Chondrocyte (in vitro differentiated cells): ENCODE data around the gene SEC24D. TPM values are rescaled to one million over a fixed set of nuclear protein-coding genes. Genes with fewer than 3 reads are reported as not detected.

Experiments used
- DNase-seq: peaks from one replicate; pipeline ENCODE4 v3.0.0; 2021; ENCODE audit warnings: mixed read lengths, low spot score
- H3K27ac Mint-ChIP-seq: one replicate; pipeline ENCODE4 v1.8.0; 2021; ENCODE audit warnings: mild to moderate bottlenecking, moderate library complexity, mixed read lengths; ENCODE audit not compliant: unreplicated experiment
- H3K27me3 Mint-ChIP-seq: 2 replicates; pipeline ENCODE4 v1.8.0; 2021; ENCODE audit warnings: low read depth, mixed read lengths
- H3K36me3 Mint-ChIP-seq: 2 replicates; pipeline ENCODE4 v1.8.0; 2021; ENCODE audit warnings: low read depth, mixed read lengths
- H3K4me1 Mint-ChIP-seq: 2 replicates; pipeline ENCODE4 v1.8.0; 2021; ENCODE audit warnings: low read depth, mild to moderate bottlenecking, mixed read lengths
- H3K4me3 Mint-ChIP-seq: one replicate; pipeline ENCODE4 v1.8.0; 2021; ENCODE audit warnings: mild to moderate bottlenecking, moderate library complexity, mixed read lengths; ENCODE audit not compliant: unreplicated experiment
- H3K9me3 Mint-ChIP-seq: 2 replicates; pipeline ENCODE4 v1.8.0; 2021; ENCODE audit warnings: low read depth, mixed read lengths
- CTCF ChIP-seq: fragments of 200-600 bp; sonication (generic); IDR thresholded peaks from 2 replicates; pipeline ENCODE4 v1.5.0; 2021; ENCODE audit warnings: antibody characterized with exemption, mild to moderate bottlenecking, moderate library complexity
- total RNA-seq: library from RNA; stranded (reverse); gene quantifications from 3 replicates; pipeline ENCODE4 v1.2.1, GENCODE V29; 2021

The SEC24D gene
- total RNA-seq, 1 donor from 2014 or later = 204 TPM

- no peak for DNase-seq
- peak overlapping the region; percentile 70 for H3K27ac Mint-ChIP-seq
- peaks cover 48% of the 10 kb centered on the region for H3K36me3 Mint-ChIP-seq
- peaks cover 15% of the 10 kb centered on the region for H3K4me1 Mint-ChIP-seq
- no peak overlapping the region for H3K4me3 Mint-ChIP-seq
- TF ChIP-seq CTCF = no peak
- no peaks in the 10 kb centered on the region for H3K9me3 Mint-ChIP-seq
- H3K27me3 Mint-ChIP-seq = no peaks in the 10 kb centered on the region
Observed at GRCh38 chr4:118743867-118744266, 92.1 kb downstream of the SEC24D start.

- H3K4me1 Mint-ChIP-seq = peaks cover 24% of the 10 kb centered on the region
- no peak overlapping the region for H3K27ac Mint-ChIP-seq
- H3K9me3 Mint-ChIP-seq = no peaks in the 10 kb centered on the region
- no peak for DNase-seq
- H3K4me3 Mint-ChIP-seq = no peak overlapping the region
- peaks cover 55% of the 10 kb centered on the region for H3K36me3 Mint-ChIP-seq
- no peaks in the 10 kb centered on the region for H3K27me3 Mint-ChIP-seq
- no peak for TF ChIP-seq CTCF
Observed at GRCh38 chr4:118742050-118742449, 93.9 kb downstream of the SEC24D start.

DNA sequence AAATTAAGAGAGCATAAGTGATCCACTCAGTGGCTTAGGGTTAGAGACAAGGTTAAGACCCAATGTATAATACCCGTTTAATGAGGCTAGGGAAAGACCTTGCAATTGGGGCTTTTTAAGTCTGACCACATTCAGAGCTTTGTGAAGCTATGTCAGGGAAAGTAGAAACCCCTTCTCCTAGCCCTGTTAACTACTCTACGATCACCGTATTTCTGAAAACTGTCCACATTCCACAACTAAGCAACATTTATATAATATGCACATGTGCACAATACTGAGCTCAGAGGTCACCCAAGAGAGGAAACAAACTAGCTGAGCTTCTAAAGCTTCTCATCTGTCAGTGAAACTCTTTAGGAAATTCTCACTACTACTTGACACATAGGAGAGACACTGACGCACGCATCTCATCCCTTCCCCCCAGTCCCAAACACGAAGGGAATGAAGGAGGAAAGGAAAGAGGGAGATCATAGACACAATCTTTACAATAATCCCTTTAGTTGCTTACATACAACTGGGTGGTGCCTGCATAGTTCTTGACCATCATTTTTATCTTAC is 94.5 kb downstream of the SEC24D start:
- peak overlapping the region; percentile 53 for H3K27ac Mint-ChIP-seq
- H3K36me3 Mint-ChIP-seq = peaks cover 51% of the 10 kb centered on the region
- H3K27me3 Mint-ChIP-seq = no peaks in the 10 kb centered on the region
- no peak for TF ChIP-seq CTCF
- no peak for DNase-seq
- H3K4me1 Mint-ChIP-seq = peaks cover 28% of the 10 kb centered on the region
- H3K9me3 Mint-ChIP-seq = no peaks in the 10 kb centered on the region
- H3K4me3 Mint-ChIP-seq = no peak overlapping the region

DNA sequence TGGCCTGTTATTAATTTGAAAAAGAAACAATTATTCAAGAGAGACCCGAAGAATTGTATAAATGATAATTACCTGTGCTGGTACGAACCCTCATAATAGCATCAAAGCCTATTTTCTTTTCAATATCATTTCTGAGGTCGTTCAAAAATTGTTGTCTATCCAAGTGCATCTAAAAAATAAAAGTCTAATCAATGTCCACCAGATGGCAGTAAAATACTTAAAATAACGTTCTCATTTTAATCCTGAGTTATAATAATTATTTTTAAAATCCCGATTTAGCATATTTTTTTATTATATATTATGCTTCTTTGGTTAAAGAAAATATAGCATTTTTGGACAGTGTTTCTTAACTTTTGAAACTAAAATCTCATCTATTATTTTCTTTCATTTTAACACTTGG is 95.1 kb downstream of the SEC24D start:
- Mint-ChIP-seq H3K4me3 (no peak overlapping the region), H3K27ac (peak overlapping the region; percentile 42), H3K4me1 (peaks cover 29% of the 10 kb centered on the region), H3K27me3 (no peaks in the 10 kb centered on the region), H3K36me3 (peaks cover 54% of the 10 kb centered on the region), H3K9me3 (no peaks in the 10 kb centered on the region)
- peak; percentile 83 for TF ChIP-seq CTCF
- DNase-seq = no peak

GRCh38 chr4:118739022-118739713 is 96.8 kb downstream of the SEC24D start:
- H3K36me3 Mint-ChIP-seq = peaks cover 53% of the 10 kb centered on the region

More at GRCh38 chr4:118739022-118739713, 96.8 kb downstream of the SEC24D start:
- no peak overlapping the region for H3K4me3 Mint-ChIP-seq
- peaks cover 42% of the 10 kb centered on the region for H3K4me1 Mint-ChIP-seq
- no peaks in the 10 kb centered on the region for H3K27me3 Mint-ChIP-seq
- no peak for DNase-seq
- H3K9me3 Mint-ChIP-seq = no peaks in the 10 kb centered on the region
- no peak overlapping the region for H3K27ac Mint-ChIP-seq
- no peak for TF ChIP-seq CTCF
